Measurements from ENCODE around the gene TANC1.

DNA sequence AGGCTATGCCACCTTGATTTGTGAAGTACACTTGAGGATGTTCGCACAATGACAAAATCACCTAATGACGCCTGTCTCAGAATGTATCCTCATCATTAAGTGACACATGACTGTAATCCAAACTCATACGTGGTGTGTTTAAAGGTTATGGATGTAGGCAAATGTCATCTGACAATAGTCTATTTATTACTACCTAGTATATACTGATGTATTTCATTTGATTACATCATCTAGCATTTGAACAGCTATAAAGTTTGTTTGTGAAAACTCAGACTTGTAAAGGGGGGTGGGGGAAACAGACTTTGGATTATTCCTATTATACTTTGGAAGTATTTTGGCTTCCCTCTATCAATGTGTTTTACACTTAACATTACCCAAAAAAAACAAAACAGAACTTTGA, 129.9 kb downstream of the TANC1 start:
- TF ChIP-seq, protein P1, sequence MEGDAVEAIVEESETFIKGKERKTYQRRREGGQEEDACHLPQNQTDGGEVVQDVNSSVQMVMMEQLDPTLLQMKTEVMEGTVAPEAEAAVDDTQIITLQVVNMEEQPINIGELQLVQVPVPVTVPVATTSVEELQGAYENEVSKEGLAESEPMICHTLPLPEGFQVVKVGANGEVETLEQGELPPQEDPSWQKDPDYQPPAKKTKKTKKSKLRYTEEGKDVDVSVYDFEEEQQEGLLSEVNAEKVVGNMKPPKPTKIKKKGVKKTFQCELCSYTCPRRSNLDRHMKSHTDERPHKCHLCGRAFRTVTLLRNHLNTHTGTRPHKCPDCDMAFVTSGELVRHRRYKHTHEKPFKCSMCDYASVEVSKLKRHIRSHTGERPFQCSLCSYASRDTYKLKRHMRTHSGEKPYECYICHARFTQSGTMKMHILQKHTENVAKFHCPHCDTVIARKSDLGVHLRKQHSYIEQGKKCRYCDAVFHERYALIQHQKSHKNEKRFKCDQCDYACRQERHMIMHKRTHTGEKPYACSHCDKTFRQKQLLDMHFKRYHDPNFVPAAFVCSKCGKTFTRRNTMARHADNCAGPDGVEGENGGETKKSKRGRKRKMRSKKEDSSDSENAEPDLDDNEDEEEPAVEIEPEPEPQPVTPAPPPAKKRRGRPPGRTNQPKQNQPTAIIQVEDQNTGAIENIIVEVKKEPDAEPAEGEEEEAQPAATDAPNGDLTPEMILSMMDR (IDR thresholded peaks at IDR 0.05) = no peak
- no peak for TF ChIP-seq ZFX (IDR thresholded peaks at IDR 0.05; ENCODE audit: borderline replicate concordance)
